Trophoblast cell (in vitro differentiated cells and primary cell): Measurements from ENCODE around the gene CLDN9.

ENCODE experiments used
- DNase-seq, 2 donors: peaks; one replicate each; pipeline ENCODE4 v3.0.0-alpha.2; 2016
- H2AFZ ChIP-seq: 2 replicates; pipeline ENCODE4 v1.6.1; 2013; ENCODE audit warnings: low read length, moderate library complexity, mild to moderate bottlenecking; ENCODE audit not compliant: insufficient read depth, poor library complexity
- H2AK5ac ChIP-seq: 2 replicates; pipeline ENCODE4 v1.6.1; 2013; ENCODE audit warnings: mild to moderate bottlenecking, low read length
- H2BK120ac ChIP-seq: 2 replicates; pipeline ENCODE4 v1.6.1; 2013; ENCODE audit warnings: low read length, mild to moderate bottlenecking, moderate library complexity; ENCODE audit not compliant: insufficient read depth, poor library complexity
- H2BK12ac ChIP-seq: 2 replicates; pipeline ENCODE4 v1.6.1; 2013; ENCODE audit warnings: mild to moderate bottlenecking, low read length, moderate library complexity
- H2BK5ac ChIP-seq: 2 replicates; pipeline ENCODE4 v1.6.1; 2013; ENCODE audit warnings: low read length, low read depth, moderate library complexity, mild to moderate bottlenecking; ENCODE audit not compliant: poor library complexity
- H3K14ac ChIP-seq: 2 replicates; pipeline ENCODE4 v1.6.1; 2013; ENCODE audit warnings: mild to moderate bottlenecking, low read length
- H3K18ac ChIP-seq: 2 replicates; pipeline ENCODE4 v1.6.1; 2013; ENCODE audit warnings: mild to moderate bottlenecking, low read length
- H3K23ac ChIP-seq: 2 replicates; pipeline ENCODE4 v1.6.1; 2013; ENCODE audit warnings: low read length
- H3K27ac ChIP-seq: 2 replicates; pipeline ENCODE4 v1.5.1; 2013; ENCODE audit warnings: low read depth, mild to moderate bottlenecking, inconsistent platforms, low read length, moderate library complexity
- H3K27me3 ChIP-seq: 2 replicates; pipeline ENCODE4 v1.6.1; 2013; ENCODE audit warnings: inconsistent platforms, mild to moderate bottlenecking, low read length, moderate library complexity; ENCODE audit not compliant: insufficient read depth
- H3K36me3 ChIP-seq, 2 experiments: 1 replicate in 1 of 2; 2 replicates in 1 of 2; pipeline ENCODE4 v1.6.1; 2013; ENCODE audit warnings: low read length in 2 of 2, mild to moderate bottlenecking in 2 of 2, moderate library complexity in 1 of 2; ENCODE audit not compliant: insufficient read depth in 2 of 2, control insufficient read depth in 1 of 2
- H3K4ac ChIP-seq: 2 replicates; pipeline ENCODE4 v1.6.1; 2013; ENCODE audit warnings: low read depth, mild to moderate bottlenecking, low read length, moderate library complexity
- H3K4me1 ChIP-seq, 2 experiments: 1 replicate in 1 of 2; 2 replicates in 1 of 2; pipeline ENCODE4 v1.6.1; 2013; ENCODE audit warnings: low read length in 2 of 2, mild to moderate bottlenecking in 2 of 2, moderate library complexity in 1 of 2; ENCODE audit not compliant: insufficient read depth in 2 of 2, control insufficient read depth in 1 of 2
- H3K4me2 ChIP-seq: 2 replicates; pipeline ENCODE4 v1.6.1; 2013; ENCODE audit warnings: inconsistent platforms, mild to moderate bottlenecking, low read length, moderate library complexity
- H3K4me3 ChIP-seq: 2 replicates; pipeline ENCODE4 v1.5.1; 2013; ENCODE audit warnings: mild to moderate bottlenecking, low read depth, low read length, inconsistent platforms
- H3K79me1 ChIP-seq: one replicate; pipeline ENCODE4 v1.6.1; 2013; ENCODE audit warnings: low read length
- H3K79me2 ChIP-seq: 2 replicates; pipeline ENCODE4 v1.6.1; 2013; ENCODE audit warnings: low read length, mild to moderate bottlenecking; ENCODE audit not compliant: control insufficient read depth, insufficient read depth, poor library complexity
- H3K9ac ChIP-seq: 2 replicates; pipeline ENCODE4 v1.6.1; 2013; ENCODE audit warnings: mild to moderate bottlenecking, low read length
- H3K9me3 ChIP-seq: 2 replicates; pipeline ENCODE4 v1.6.1; 2013; ENCODE audit warnings: low read depth, mild to moderate bottlenecking, control low read depth, inconsistent platforms, low read length; ENCODE audit not compliant: insufficient read depth
- H4K12ac ChIP-seq: 2 replicates; pipeline ENCODE4 v1.6.1; 2013; ENCODE audit warnings: low read depth, mild to moderate bottlenecking, low read length, moderate library complexity
- H4K8ac ChIP-seq: 2 replicates; pipeline ENCODE4 v1.6.1; 2013; ENCODE audit warnings: low read depth, mild to moderate bottlenecking, low read length, moderate library complexity
- H4K91ac ChIP-seq: one replicate; pipeline ENCODE4 v1.6.1; 2013; ENCODE audit warnings: low read depth, mild to moderate bottlenecking, low read length, moderate library complexity
- WGBS: extraction: QIAGEN DNeasy Blood & Tissue Kit; methylation state at CpG from one replicate; pipeline ENCODE4 v1.1.7; 2013; ENCODE audit warnings: missing lambda C conversion rate; ENCODE audit not compliant: insufficient read length, insufficient coverage; ENCODE audit errors: extremely low coverage; 5-methylcytosine and 5-hydroxymethylcytosine counted together

Gene CLDN9

GRCh38 chr16:3032624-3033023, 19.9 kb downstream of the CLDN9 start:
- Histone ChIP-seq H3K9me3 (no peaks in the 10 kb centered on the region), H3K9ac (no peak overlapping the region), H3K36me3 (no peaks in the 10 kb centered on the region), H3K79me2 (no peaks in the 10 kb centered on the region), H4K91ac (no peak overlapping the region), H2BK120ac (no peak overlapping the region), H3K23ac (no peak overlapping the region), H3K4me1 (peaks cover 10 to 11% of the 10 kb centered on the region in 2 experiments), H2AK5ac (no peak overlapping the region), H3K27me3 (peaks cover 10% of the 10 kb centered on the region), H3K27ac (no peak overlapping the region), H3K18ac (no peak overlapping the region), H2AFZ (no peak overlapping the region), H3K14ac (no peak overlapping the region), H3K4me2 (no peak overlapping the region), H2BK5ac (no peak overlapping the region), H3K4me3 (no peak overlapping the region), H3K4ac (no peak overlapping the region), H2BK12ac (no peak overlapping the region), H4K12ac (no peak overlapping the region), H4K8ac (no peak overlapping the region), H3K79me1 (no peaks in the 10 kb centered on the region)
- WGBS = no CpG with 5 or more reads among the region's 7 CpGs
- no peak for DNase-seq

- DNase-seq = no peak
- no peak overlapping the region for H2AFZ ChIP-seq
- H2BK120ac ChIP-seq = no peak overlapping the region
- H3K27ac ChIP-seq = no peak overlapping the region
- peaks cover 5 to 7% of the 10 kb centered on the region in 2 experiments for H3K4me1 ChIP-seq
- no peak overlapping the region for H2AK5ac ChIP-seq
- H3K4me3 ChIP-seq = no peak overlapping the region
- no peak overlapping the region for H3K23ac ChIP-seq
- H3K79me1 ChIP-seq = peaks cover 1% of the 10 kb centered on the region
- H3K9ac ChIP-seq = no peak overlapping the region
- no peak overlapping the region for H3K4ac ChIP-seq
- peaks cover 10% of the 10 kb centered on the region for H3K27me3 ChIP-seq
- no peaks in the 10 kb centered on the region for H3K36me3 ChIP-seq
- H3K4me2 ChIP-seq = no peak overlapping the region
- H3K9me3 ChIP-seq = no peaks in the 10 kb centered on the region
- no peak overlapping the region for H3K14ac ChIP-seq
- no peaks in the 10 kb centered on the region for H3K79me2 ChIP-seq
- no peak overlapping the region for H4K91ac ChIP-seq
- H4K12ac ChIP-seq = no peak overlapping the region
- H4K8ac ChIP-seq = no peak overlapping the region
- WGBS = no CpG with 5 or more reads among the region's 19 CpGs
- no peak overlapping the region for H2BK12ac ChIP-seq
- no peak overlapping the region for H2BK5ac ChIP-seq
- no peak overlapping the region for H3K18ac ChIP-seq
These were observed 22.7 kb downstream of the CLDN9 start for GRCh38 chr16:3035289-3035971.

GRCh38 chr16:3035972-3036725, 23.4 kb downstream of the CLDN9 start:
- no peak overlapping the region for H2AK5ac ChIP-seq
- H3K4me3 ChIP-seq = peak overlapping the region; percentile 26
- no peaks in the 10 kb centered on the region for H3K9me3 ChIP-seq
- H3K9ac ChIP-seq = no peak overlapping the region
- H3K4me2 ChIP-seq = peak overlapping the region; percentile 51
- H4K91ac ChIP-seq = no peak overlapping the region
- H4K12ac ChIP-seq = peak overlapping the region; percentile 28
- no peak overlapping the region for H3K27ac ChIP-seq
- no peak for DNase-seq
- no peak overlapping the region for H3K23ac ChIP-seq
- peaks cover 5 to 7% of the 10 kb centered on the region in 2 experiments for H3K4me1 ChIP-seq
- H3K79me1 ChIP-seq = peaks cover 1% of the 10 kb centered on the region
- H3K79me2 ChIP-seq = no peaks in the 10 kb centered on the region
- H3K36me3 ChIP-seq = no peaks in the 10 kb centered on the region
- no peak overlapping the region for H4K8ac ChIP-seq
- peak overlapping the region; percentile 25 for H3K14ac ChIP-seq
- no peak overlapping the region for H2BK120ac ChIP-seq
- no peak overlapping the region for H3K18ac ChIP-seq
- no peak overlapping the region for H2BK5ac ChIP-seq
- peaks cover 10% of the 10 kb centered on the region for H3K27me3 ChIP-seq
- no CpG with 5 or more reads among the region's 40 CpGs for WGBS
- no peak overlapping the region for H2AFZ ChIP-seq
- H2BK12ac ChIP-seq = no peak overlapping the region
- H3K4ac ChIP-seq = no peak overlapping the region

- H3K4me1 ChIP-seq = peaks cover 3 to 5% of the 10 kb centered on the region in 2 experiments
- WGBS = no CpG with 5 or more reads among the region's 44 CpGs
- no peaks in the 10 kb centered on the region for H3K9me3 ChIP-seq
- H2AFZ ChIP-seq = no peak within 1 kb of the TSS
- no peak within 1 kb of the TSS for H4K91ac ChIP-seq
- peak within 1 kb of the TSS; percentile 25 for H3K14ac ChIP-seq
- DNase-seq = no peak
- H2BK5ac ChIP-seq = no peak within 1 kb of the TSS
- H3K79me2 ChIP-seq = no peaks in the 10 kb centered on the region
- H3K18ac ChIP-seq = no peak within 1 kb of the TSS
- no peak within 1 kb of the TSS for H4K8ac ChIP-seq
- peak within 1 kb of the TSS; percentile 28 for H4K12ac ChIP-seq
- H3K4me3 ChIP-seq = peak within 1 kb of the TSS; percentile 26
- peaks cover 10% of the 10 kb centered on the region for H3K27me3 ChIP-seq
- H2BK120ac ChIP-seq = no peak within 1 kb of the TSS
- no peak within 1 kb of the TSS for H3K27ac ChIP-seq
- H2BK12ac ChIP-seq = no peak within 1 kb of the TSS
- H3K4ac ChIP-seq = no peak within 1 kb of the TSS
- peak within 1 kb of the TSS; percentile 51 for H3K4me2 ChIP-seq
- H3K79me1 ChIP-seq = peaks cover 1% of the 10 kb centered on the region
- no peaks in the 10 kb centered on the region for H3K36me3 ChIP-seq
- H2AK5ac ChIP-seq = no peak within 1 kb of the TSS
- no peak within 1 kb of the TSS for H3K23ac ChIP-seq
- no peak within 1 kb of the TSS for H3K9ac ChIP-seq
These were observed 24.1 kb downstream of the CLDN9 start, which contains the start of gene BICDL2 for GRCh38 chr16:3036726-3037315. Gene BICDL2 (minus strand): TSS chr16:3036944. CDS start chr16:3035496, 1,448 bp downstream.
